Adipocyte (in vitro differentiated cells): ENCODE measurements around the gene AKT2.

Source experiments
- DNase-seq: peaks from one replicate; pipeline ENCODE4 v3.0.0-alpha.2; 2015; ENCODE audit warnings: low read depth
- H3K27me3 ChIP-seq: replicated peaks from 2 replicates; pipeline ENCODE4 v1.7.0; 2013; ENCODE audit warnings: mild to moderate bottlenecking, low read length, moderate library complexity; ENCODE audit not compliant: control insufficient read depth, insufficient read depth
- H3K36me3 ChIP-seq: 2 replicates; pipeline ENCODE4 v1.7.0; 2013; ENCODE audit warnings: low read length, mild to moderate bottlenecking, moderate library complexity; ENCODE audit not compliant: control insufficient read depth, insufficient read depth, severe bottlenecking
- H3K4me1 ChIP-seq: 2 replicates; pipeline ENCODE4 v1.7.0; 2013; ENCODE audit warnings: mild to moderate bottlenecking, low read length, moderate library complexity; ENCODE audit not compliant: control insufficient read depth, insufficient read depth
- H3K4me3 ChIP-seq: 2 replicates; pipeline ENCODE4 v1.7.0; 2013; ENCODE audit warnings: mild to moderate bottlenecking, low read length, moderate library complexity
- H3K9ac ChIP-seq: 2 replicates; pipeline ENCODE4 v1.7.0; 2013; ENCODE audit warnings: mild to moderate bottlenecking, low read length, moderate library complexity
- H3K9me3 ChIP-seq: 2 replicates; pipeline ENCODE4 v1.7.0; 2013; ENCODE audit warnings: mild to moderate bottlenecking, low read length, moderate library complexity; ENCODE audit not compliant: control insufficient read depth

The AKT2 gene

GRCh38 chr19:40184273-40184672, 100.9 kb downstream of the AKT2 start:
- Histone ChIP-seq H3K9me3 (no peaks in the 10 kb centered on the region), H3K9ac (no peak overlapping the region), H3K4me3 (no peak overlapping the region), H3K27me3 (no peaks in the 10 kb centered on the region), H3K4me1 (no peaks in the 10 kb centered on the region), H3K36me3 (no peaks in the 10 kb centered on the region)
- no peak for DNase-seq
